Activated CD8-positive, alpha-beta memory T cell treated with anti-CD3 and anti-CD28 coated beads for 36 hours (primary cell): ENCODE measurements around the gene DOCK9. TPM values are rescaled to one million over a fixed set of nuclear protein-coding genes. Genes with fewer than 3 reads are reported as not detected.

Experiments used
- CTCF ChIA-PET: fragments of 350-600 bp; sonication (Branson Sonifier 250); formaldehyde crosslinking; loops from one replicate; lab custom pipeline; 2021; ENCODE audit warnings: antibody characterized with exemption; lab: Charles Lee
- POLR2A ChIA-PET: fragments of 350-600 bp; sonication (Branson Sonifier 250); formaldehyde crosslinking; loops from one replicate; lab custom pipeline; 2021; ENCODE audit warnings: antibody characterized with exemption; lab: Charles Lee
- total RNA-seq, 2 experiments: library from RNA; stranded (reverse); gene quantifications; one replicate each; pipeline ENCODE4 v1.2.3, GENCODE V29; 2021

Gene DOCK9
- total RNA-seq, 2 experiments from 2014 or later: 33.0 to 38.6 TPM

DNA sequence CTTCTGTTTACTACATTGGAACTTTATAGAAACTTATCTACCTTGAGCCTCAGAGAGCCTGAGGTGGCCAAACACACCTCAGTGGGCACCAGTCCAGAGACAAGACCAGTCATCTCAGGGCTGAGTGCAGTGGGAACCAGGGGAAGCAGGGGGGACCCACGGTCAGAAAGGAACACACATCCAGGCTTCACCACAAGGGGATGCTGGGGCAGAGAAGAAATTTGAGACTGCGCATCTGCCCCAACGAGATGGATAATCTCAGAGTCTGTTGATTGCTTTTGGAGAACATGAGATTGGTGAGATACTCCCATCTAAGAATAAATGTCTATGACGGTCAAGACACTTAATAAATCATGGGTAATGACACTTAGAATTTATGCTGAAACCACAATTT is 98.7 kb downstream of the DOCK9 start:
- CTCF ChIA-PET: interaction anchor here (0.6 kb wide), 1 partner anchor 1164 kb away, joined by 3 read pairs; no protein-coding TSS in a partner anchor
- POLR2A ChIA-PET: no interaction called here

DNA sequence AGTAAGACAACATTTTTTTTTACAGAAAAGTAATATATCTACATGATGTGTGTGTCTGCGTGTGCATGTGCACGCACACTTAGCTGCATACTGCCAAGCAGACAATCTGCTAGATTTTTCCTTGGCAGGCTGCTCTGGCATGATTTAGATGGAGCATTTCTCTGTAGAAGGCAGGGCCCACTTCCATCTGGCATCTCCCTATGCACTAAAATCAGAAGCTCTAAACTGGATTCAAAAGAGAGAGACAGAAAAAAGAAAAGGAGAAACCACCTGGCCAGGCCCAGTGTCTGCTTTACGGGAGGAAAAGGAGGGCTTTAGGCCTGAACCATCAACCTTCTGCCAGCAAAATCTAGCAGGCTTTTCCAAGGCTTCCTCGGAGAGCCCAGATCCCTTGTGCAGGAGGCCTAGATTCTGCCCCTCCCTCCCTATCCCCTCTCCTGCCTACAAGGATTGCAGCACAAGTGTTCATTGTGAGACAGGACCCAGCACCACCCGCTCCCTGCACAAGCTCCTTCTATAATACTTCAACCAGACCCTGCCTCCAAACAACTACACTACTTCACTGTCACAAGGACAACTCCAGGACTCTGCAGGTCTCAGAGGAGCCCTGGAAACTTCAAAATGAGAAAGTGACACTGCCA is 99.3 kb downstream of the DOCK9 start:
- ChIA-PET CTCF (no interaction called here), POLR2A (no interaction called here)

DNA sequence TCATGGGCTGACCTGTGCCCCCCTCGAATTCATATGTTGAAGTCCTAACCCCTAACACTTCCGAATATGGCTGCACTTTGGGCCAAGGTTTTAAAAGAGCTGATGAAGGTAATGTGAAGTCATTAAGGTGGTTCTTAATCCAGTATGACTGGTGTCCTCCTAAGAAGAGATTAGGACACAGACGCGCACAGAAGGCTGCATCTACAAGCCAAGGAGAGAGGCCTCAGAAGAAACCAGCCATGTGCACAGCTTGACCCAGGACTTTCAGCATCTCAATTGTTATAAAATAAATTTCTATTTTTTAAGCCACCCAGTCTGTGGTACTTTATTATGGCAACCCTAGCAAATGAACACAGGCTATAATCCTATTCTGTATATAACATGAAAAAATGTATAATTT is 99.9 kb downstream of the DOCK9 start:
- ChIA-PET POLR2A (no interaction called here), CTCF (no interaction called here)

DNA sequence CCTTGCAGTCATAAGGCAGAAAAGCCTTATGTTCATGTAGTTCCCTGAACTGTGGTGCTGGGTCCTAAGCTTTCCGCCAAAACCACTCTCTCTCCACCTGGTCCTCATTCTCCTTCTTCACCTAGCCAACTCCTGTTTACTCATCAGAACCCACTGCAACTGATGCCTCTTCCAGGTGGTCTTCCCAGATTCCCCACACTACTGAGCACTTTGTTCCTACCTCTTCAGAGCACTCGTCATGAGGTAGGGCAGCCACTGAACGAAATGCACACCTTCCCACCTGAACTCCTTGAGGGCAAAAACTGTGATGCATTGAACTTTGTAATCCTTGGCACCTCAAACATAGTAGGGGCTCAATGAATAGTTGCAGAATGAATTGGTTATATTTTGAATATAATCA is 100.4 kb downstream of the DOCK9 start:
- ChIA-PET POLR2A (no interaction called here), CTCF (no interaction called here)

DNA sequence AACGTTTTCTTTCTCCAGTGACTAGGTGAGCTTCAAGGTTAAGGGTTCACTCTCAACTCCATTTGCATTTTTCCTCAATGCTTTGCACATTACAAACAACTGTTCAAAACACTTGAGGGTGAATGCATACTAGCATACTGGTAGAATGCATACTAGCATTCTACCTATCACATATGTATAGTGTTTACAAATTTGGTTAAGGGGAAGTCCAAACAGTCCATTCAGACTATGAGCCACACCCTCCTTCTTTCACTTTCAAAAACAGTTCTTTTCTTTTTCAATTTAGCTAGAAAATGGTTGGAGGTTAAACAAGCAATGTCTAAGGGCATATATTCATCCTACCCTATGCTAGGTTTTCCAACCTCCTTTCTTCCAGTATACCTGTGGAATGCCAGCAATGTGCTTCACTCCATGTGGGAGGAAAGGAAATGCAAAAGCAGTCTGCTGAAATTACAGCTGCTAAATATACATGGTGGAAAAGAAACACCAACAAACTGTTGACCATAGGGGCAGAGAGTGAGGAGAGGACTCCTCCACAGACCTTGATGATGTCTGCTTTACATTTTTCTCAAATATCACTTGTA is 102.6 kb downstream of the DOCK9 start:
- POLR2A ChIA-PET: no interaction called here

DNA sequence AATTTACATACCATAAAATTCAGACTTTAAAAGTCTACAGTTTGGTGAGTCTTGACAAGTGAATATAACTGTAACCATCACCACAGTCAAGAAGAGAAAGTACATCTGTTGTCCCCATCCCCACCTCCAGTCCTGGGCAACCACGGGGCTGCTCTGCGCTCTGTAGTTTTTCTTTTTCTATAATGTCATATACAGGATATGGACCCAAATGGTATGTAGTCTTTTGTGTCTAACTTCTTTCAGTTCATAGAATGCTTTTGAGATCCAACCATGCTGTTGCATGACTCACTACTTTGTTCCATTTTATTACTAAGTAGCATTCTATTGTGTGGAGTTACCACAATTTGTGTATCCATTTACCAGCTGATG is 103.9 kb downstream of the DOCK9 start:
- POLR2A ChIA-PET: no interaction called here

More for the DNA sequence above, 102.6 kb downstream of the DOCK9 start:
- CTCF ChIA-PET: interaction anchor here (0.5 kb wide), 1 partner anchor 40 kb away, joined by 3 read pairs; no protein-coding TSS in a partner anchor

DNA sequence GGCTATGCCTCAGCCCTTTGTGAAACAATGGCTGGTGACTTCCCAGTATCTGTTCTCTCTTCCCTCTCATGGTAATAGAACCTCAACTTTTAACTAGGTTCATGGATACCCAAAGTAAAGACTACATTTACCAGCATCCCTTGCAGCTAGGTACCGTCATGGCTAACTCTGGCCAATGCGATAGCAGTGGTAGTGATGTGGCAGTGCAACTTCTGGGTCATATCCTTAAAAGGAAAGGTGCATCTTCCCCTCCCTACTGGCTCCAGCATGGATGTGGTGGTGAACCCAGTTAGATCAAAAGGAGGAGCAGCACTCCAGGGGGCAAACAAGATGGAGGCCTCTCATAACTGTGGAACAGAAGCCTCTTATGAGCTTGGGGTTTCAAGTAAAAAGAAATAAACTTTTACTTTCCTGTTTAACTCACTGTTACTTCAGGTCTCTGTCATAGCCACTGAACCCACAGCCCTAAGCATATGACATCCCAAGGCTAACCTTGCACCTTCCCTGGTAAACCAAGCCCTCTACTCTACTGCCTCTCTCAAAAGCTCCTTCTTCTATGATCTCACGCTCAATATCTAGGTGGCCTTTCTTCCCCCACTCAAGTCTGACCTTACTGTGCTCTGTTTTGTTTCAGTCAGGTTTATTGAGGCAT is 104.4 kb downstream of the DOCK9 start:
- ChIA-PET POLR2A (no interaction called here), CTCF (interaction anchor here (0.8 kb wide), 1 partner anchor 18 kb away, joined by 3 read pairs; no protein-coding TSS in a partner anchor)

More for the DNA sequence above, 103.9 kb downstream of the DOCK9 start:
- CTCF ChIA-PET: no interaction called here

DNA sequence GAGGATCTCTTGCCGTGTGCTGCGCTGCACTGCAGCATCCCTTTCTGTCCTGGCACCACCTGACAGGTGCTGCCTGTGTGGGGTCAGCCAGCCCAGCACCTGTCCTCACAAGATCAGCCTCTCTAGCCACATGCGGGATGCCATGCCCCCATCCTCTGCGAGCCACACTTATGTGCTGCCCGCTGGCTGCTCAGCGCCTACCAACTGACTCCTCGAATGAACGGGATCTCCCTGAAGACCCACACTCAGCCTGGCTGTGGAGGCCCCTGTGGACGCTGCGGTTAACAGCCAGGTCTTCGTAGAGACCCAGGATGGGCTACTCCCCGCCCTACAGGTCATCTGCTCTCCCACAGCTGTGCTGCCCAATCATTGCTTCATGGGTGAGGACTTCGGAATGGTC is 106.1 kb downstream of the DOCK9 start:
- CTCF ChIA-PET: no interaction called here

DNA sequence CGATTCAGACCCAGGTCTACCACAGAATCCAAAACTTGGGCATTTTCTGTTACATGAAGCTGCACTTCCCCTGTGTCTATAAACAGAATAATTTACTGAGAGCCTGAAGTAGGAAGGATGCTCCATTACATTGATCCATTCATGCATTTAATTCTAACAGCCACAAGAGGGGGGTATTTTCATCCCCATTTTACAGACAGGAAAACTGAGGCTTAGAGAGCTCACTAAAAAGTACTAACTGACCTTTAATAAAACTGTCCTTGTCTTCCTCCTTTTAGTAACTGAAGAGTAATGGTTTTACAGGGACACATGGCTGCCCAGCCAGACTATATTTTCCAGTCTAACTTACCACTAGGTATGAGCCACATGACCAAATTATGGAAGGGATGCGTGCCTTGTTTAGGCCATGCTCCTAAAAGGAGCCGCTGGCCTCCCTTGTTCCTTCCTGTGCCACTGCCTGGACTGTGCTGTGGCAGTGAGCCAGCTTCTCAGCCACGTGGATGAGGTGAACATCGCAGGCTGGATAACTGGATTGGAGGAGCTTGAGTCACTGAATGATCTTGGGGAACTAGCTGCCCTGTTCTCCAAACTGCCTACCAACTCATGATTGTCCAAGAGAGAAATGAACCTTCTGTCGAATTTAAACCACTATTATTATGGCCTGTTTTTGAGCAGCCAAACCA is 108.3 kb downstream of the DOCK9 start:
- POLR2A ChIA-PET: interaction anchor here (0.6 kb wide), 1 partner anchor 869 kb away, joined by 3 read pairs; no protein-coding TSS in a partner anchor
- CTCF ChIA-PET: interaction anchor here (0.6 to 1.7 kb wide), 3 partner anchors 159 to 307 kb away, joined by 3 to 4 read pairs (median 3); no protein-coding TSS in a partner anchor

More for the DNA sequence above, 106.1 kb downstream of the DOCK9 start:
- POLR2A ChIA-PET: no interaction called here

DNA sequence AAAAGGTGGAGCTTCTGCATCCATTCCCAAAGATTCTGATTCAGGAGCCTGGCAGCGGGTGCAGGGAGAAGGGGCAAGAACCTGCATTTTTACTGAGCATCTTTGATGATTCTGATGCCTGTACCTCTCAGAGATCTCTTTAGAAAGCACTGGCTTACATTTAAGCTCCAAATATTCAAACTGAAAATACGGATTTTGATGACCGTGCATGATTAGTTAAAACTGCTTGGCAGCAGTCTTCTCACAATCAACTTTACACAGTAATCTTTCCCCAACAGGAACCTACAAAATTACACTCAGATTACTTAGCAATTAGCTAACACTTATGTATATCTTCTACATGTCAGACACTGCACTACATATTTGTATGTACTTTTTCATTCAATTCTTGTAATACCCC is 108.9 kb downstream of the DOCK9 start:
- ChIA-PET POLR2A (no interaction called here), CTCF (interaction anchor here (0.6 to 1.7 kb wide), 2 partner anchors 160 to 306 kb away, joined by 3 to 4 read pairs; no protein-coding TSS in a partner anchor)

DNA sequence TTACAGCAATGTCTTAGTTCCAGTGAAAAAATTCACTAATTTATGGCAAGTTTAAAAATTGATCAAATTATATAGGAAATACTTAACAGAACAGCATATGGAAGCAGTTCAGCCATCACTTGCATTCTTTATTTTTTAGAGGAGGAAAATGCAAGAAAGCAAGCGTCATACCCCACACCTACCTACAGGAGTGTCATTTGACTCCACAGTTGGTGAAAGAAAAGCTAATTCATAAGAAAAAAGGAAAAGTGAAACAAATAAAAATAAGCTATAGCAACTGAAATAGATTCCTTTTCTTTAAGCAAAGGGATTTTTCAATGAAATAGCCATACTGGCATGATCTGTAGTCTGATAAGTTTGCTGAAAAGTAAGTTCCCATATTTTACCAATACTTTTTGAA is 111.0 kb downstream of the DOCK9 start:
- POLR2A ChIA-PET: no interaction called here
- CTCF ChIA-PET: no interaction called here

DNA sequence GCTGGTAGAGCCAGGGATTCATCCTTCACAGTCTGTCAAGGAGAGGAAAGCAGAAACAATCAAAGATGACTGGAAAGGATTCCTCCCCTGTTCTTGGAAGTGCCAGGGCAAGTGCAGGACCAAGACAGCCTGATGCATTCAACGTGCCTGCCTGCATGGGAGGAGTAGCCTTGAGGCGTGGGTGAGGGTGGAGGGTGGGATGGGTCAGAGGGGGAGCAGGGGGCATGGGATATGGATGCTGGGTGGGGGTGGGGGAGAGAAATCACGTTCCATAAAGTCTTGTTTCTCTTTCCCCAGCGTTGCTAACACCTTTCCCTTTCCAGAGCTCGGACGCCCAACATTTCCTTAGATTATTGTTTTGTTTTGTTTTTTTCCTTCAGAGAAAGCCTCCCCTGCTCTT is 117.4 kb downstream of the DOCK9 start:
- POLR2A ChIA-PET: no interaction called here
- CTCF ChIA-PET: no interaction called here

DNA sequence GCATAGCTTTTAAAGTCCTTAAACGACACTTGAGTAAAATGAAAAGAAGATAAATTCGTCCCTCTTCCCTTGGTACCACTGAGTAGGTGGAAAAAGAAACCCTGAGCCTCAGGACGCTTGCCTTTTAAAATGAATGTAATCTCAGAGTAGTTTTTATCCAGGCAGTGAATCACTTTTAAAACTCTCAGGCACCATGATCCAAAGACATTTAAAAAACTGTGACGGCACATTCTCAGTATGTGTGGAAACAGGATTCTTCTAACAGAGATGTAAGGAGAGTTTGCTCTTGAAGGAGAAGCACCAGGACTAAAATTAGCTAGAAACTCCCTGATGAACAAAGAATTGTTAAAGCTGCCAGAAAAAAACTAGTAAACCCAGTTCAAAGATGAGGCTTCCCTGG is 119.7 kb downstream of the DOCK9 start:
- ChIA-PET CTCF (no interaction called here), POLR2A (no interaction called here)

DNA sequence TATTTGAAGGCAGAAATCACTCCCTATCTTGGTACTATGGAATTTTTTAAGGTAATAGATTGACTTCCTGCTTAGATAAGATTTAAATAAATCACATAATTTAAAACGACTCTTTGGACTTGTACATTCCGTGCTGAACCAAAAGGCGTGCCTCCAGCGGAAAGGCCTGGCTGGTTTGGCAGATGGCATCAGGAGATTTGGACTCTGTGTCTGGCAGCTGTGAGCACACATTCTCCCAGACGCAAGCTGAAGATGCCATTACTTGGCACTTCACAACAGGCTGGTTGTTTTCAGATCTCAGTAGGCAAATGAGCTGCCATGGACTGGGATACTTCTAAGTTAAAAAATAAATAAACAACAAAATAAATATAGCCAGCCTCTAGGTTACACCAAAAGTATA is 120.9 kb downstream of the DOCK9 start:
- ChIA-PET POLR2A (no interaction called here), CTCF (no interaction called here)

DNA sequence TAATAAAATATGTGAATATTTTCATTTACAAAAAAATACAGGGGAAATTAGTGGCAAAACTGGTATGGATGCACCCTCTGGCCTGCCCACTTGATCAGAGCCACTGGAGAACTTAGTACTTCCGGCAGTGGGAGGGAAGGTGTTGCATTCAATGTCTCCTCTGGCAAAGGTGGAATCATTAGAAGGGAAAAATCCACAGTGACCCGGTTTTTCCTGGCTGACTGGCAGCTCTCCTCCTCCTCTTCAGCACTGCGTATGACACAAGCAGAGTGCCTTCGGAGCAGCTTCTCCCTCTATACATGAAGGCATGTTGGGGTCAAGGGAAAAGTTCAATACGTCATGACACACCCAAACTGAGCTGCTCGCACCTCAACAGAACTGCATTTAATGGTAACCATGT is 123.4 kb downstream of the DOCK9 start:
- CTCF ChIA-PET: no interaction called here
- POLR2A ChIA-PET: no interaction called here

DNA sequence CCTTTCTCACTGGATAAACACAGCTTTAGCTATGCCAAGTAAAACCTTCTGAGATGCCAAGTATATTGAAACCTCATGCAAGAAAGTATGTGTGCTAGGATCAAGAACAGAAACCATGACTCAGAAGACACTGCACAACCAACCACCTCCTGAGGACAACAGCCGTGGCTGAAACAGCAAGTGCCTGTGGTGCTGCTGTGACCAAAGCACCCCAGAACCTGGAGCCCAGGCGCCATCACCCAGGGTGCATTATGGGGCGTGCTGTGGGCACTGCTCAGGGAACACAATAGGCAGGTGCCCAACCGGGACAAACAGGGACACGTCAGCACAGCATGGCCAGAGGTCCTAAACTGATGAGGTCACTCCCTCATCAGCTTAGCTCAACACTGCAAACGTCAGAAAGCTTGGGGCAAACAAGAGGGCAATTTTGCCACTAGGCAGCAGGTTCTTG is 124.1 kb downstream of the DOCK9 start:
- ChIA-PET POLR2A (no interaction called here), CTCF (no interaction called here)

DNA sequence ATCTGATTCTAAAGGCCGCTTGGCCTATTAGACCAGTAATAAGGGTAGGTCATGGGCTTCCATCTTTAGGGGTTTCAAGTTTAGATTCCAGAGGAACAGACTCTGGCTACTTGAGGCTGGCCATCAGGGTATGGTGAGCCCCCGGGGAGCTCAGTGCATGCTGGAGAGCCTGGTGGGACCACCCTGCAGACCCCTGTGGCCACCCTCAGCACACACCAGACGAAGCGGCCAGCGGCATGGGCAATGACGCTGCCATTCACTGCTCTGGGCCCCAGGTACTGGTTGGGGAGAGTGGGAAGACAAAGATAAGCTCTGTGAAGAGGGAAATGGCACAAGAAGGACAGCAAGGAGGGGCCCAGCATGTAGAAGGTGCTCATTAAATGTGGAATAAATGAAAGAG is 126.6 kb downstream of the DOCK9 start:
- ChIA-PET POLR2A (no interaction called here), CTCF (interaction anchor here (1.0 kb wide), 1 partner anchor 8 kb away, joined by 3 read pairs; no protein-coding TSS in a partner anchor)

DNA sequence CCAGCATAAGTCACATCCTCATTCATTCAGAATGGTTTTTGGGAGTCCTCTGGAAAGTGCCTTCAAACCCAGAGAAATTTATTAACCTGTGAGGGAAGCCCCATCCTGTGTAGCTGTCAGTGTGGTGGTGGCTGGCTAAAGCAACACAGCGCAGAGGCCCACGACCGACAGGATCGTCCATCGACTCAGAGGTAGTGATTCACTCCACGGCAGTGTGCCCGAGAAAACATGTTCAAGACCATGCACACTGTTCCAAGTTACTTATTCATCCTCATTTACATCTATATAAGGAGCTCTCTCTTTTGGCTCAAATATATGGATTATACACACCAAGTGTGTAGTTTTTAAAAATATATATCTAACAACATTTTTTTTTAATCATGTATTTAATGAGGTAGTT is 129.1 kb downstream of the DOCK9 start:
- ChIA-PET CTCF (interaction anchor here (1.0 kb wide), 1 partner anchor 9 kb away, joined by 3 read pairs; no protein-coding TSS in a partner anchor), POLR2A (no interaction called here)

DNA sequence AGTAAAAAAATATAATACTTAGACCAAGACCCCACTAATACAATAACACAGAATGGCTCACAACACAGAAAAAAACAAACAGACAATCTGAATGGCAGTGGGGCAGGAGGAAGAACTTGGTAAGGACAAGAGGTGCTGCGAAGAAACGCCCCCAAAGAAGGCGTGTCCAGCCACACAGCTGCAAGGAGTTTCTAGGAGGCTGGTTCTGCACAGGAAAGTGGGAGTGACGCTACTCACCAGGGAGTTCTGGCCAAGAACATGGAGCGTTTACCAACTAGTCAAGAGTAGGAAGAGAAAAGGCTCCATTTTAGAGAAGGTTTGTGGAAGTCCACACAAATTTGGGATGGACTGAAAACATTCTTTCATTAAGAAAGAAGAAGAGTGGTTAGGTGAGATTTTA is 130.1 kb downstream of the DOCK9 start:
- CTCF ChIA-PET: no interaction called here
- POLR2A ChIA-PET: no interaction called here

DNA sequence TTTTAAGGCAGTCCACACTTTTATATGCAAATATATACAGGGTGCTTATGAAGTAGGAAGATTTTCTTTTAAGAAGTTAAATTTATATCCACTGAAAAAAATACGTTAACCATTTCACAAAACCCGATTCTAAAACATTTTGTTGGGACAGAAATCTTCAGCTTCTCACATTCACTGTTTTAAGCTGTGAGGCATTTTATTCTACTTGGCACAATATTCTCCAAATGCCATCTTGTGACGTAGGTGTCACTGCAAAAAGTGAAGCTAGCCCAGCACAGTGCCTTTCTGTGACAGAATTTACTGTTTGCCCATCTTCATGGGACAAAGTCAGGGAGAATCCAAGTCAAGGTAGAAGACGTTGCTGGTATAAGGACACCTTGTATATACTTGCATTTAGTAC is 130.9 kb downstream of the DOCK9 start:
- ChIA-PET CTCF (no interaction called here), POLR2A (no interaction called here)
